Limb (tissue), 2 donors: ENCODE data around the gene LRP1-AS.

Experiments
- DNase-seq, 2 donors: peaks; one replicate each; pipeline ENCODE4 v3.0.0-alpha.2; 2016; ENCODE audit errors: extremely low spot score in 2 of 2

Gene LRP1-AS

DNA sequence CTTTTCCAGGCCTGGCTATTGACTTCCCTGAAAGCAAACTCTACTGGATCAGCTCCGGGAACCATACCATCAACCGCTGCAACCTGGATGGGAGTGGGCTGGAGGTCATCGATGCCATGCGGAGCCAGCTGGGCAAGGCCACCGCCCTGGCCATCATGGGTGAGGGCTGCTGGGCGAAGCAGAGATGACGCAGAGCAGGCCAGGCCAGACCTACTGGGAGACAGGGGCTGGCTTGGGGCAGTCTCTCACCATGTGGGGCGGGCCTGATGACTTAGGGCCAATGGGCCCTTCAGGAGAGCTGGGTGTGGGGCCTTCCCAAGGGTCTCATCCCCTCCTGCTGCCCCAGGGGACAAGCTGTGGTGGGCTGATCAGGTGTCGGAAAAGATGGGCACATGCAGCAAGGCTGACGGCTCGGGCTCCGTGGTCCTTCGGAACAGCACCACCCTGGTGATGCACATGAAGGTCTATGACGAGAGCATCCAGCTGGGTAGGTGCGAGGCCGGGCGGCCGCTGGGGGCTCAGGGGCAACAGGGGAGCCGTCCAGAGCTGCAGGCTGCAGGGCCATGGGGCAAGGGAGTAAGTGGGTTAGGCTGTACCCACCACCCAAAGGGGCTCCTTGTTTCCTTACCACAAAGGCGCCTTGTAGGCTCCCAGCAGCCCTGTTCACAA lies 33.0 kb upstream of the LRP1-AS start:
- DNase-seq: no peak

- DNase-seq: no peak
These were observed 32.1 kb upstream of the LRP1-AS start for GRCh38 chr12:57179331-57180086.

DNA sequence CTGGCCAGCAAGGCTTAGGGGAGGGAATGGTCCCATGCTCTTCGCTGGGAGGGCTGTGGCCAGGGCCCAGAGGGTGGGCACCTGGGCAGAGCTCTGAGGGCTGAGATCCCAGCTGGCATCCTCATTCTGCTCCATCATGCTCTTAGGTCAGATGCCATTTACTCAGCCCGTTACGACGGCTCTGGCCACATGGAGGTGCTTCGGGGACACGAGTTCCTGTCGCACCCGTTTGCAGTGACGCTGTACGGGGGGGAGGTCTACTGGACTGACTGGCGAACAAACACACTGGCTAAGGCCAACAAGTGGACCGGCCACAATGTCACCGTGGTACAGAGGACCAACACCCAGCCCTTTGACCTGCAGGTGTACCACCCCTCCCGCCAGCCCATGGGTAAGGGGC lies 30.8 kb upstream of the LRP1-AS start:
- no peak for DNase-seq

GRCh38 chr12:57177354-57177753 lies 29.9 kb upstream of the LRP1-AS start:
- no peak for DNase-seq

DNA sequence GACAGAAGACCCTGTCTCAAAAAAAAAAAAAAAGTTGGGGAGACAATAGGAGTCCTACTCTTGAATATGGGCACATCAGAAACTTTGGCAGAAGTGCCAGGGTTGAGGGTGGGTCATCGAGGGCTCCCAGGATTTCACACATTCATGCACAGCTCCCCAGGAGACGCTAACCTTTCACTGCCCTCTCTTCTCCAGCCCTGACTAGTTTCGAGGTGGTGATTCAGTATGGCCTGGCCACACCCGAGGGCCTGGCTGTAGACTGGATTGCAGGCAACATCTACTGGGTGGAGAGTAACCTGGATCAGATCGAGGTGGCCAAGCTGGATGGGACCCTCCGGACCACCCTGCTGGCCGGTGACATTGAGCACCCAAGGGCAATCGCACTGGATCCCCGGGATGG lies 29.4 kb upstream of the LRP1-AS start:
- DNase-seq: no peak

DNA sequence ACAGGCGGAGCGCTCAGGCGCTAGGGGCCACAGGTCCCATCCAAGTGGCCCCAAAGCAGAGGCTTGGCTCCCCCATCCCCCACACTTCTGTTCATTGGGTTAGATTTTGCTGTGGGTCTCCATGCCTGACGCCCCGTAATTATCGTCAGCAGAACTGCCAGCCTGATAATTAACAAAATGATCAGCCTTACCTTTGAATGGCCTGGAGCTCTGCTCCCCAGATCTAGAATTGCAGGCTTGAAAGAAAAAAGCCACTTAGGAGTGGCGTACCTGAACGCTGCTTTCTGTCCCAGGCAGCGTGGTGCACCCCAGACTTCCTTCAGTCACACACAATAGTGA lies 28.7 kb upstream of the LRP1-AS start:
- DNase-seq: no peak

- DNase-seq: peak in 1 of 2 donors; percentile 77
These were observed 28.2 kb upstream of the LRP1-AS start for GRCh38 chr12:57175428-57176138.

DNA sequence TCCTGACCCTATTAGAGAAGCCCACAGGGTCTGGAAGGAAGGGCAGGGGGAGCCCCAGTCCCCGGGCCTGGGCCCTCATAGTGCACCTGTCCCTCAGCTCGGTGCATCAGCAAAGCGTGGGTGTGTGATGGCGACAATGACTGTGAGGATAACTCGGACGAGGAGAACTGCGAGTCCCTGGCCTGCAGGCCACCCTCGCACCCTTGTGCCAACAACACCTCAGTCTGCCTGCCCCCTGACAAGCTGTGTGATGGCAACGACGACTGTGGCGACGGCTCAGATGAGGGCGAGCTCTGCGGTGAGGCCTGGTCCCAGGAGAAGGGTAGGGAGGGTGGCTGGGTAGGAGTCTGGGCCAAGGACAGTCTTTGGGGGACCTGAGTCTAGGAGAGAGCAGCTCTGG lies 26.3 kb upstream of the LRP1-AS start:
- no peak for DNase-seq

- no peak for DNase-seq
These were observed 25.7 kb upstream of the LRP1-AS start for GRCh38 chr12:57173089-57173488.

DNA sequence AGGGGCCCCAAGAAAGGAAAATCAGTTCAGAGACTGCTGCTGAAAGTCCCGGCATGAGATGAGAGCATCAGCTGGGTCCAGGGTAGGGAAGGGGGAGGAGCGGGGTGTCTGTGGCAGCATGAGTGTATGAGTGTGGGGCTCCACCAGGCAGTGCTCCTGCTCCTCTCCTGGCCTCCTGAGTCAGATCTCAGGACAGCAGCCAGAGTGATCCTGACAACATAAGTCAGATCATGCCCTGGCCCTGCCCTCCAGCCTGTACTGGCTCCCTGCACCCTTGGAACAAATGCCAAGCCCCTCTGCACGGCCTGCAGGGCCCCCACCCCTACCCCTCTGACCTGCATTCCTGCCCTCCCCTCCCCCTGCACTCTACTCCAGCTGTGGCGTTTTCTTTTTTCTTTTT lies 24.2 kb upstream of the LRP1-AS start:
- DNase-seq: no peak

- no peak for DNase-seq
These were observed 23.5 kb upstream of the LRP1-AS start for GRCh38 chr12:57170927-57171326.

DNA sequence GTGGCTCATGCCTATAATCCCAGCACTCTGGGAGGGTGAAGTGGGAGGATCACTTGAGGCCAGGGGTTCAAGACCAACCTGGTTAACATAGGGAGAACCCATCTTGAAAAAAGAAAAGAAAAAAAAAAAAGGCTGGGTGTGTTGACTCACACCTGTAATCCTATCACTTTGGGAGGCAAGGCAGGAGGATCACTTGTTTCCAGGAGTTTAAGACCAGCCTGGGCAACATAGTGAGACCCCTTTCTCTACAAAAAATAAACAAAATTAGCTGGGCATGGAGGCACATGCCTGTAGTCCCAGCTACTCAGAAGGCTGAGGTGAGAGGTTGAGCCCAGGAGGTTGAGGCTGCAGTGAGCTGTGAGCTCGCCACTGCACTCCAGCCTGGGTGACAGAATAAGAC lies 23.0 kb upstream of the LRP1-AS start:
- no peak for DNase-seq

DNA sequence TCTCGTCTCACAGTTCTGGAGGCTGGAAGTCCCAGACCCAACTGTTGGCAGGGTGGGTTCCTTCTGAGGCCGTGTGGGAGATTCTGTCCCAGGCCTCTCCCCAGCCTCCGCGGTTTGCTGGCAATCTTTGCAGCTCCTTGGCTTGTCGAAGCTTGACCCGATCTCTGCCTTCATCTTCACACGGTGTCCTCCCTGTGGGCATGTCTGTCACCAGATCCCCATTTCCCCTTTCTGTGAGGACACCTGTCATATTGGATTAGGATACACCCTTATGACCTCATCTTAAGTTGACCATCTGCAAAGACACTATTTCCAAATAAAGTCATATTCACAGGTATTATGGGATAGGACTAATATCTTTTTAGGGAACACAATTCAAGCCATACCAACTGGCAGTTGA lies 22.6 kb upstream of the LRP1-AS start:
- no peak for DNase-seq

DNA sequence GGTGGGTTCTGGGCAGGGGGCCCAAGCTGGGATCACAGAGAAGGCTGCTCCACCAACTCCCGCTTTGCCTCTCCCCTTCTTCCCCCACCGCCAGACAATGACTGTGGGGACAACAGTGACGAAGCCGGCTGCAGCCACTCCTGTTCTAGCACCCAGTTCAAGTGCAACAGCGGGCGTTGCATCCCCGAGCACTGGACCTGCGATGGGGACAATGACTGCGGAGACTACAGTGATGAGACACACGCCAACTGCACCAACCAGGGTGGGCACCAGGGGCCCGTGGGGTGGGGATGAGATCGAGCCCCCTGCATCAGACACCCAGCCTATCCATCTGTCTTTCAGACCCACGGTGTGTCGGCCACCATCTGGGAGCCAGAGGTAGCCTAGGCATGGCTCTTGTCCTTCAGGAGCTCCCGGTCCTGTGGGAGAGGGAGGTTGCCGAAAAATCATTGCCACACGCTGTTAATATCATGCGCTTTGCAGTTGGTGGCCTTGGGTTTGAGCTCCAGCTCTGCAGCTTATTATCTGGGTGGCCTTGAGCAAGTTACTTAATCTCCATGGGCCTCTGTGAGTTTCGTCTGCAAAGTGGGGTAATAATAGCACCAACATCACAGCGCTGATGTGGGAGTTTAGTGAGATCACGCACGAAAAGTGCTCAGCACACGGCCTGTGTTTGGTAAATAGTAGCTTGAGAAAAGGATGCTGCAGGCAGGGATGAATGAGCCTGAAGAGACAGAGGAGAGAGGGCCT lies 21.8 kb upstream of the LRP1-AS start:
- no peak for DNase-seq

DNA sequence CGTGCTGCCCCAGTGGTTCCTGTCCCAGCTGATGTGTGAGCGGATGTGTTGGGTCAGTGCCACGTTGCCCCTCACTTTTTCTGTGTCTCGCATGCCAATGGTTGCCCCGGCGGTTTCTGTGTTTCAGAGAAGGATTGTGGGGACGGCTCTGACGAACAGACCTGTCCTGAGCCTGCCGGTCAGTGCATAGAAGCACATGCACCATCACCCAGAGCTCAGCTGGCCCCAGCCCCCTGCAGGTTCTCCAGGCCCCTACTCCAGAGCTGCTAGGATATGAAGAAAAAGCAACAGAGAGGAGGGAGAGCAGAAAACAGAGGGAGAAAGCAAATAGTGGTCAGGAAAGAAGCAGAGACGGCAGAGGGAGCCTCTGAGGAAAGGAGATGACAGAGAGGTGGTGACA lies 20.6 kb upstream of the LRP1-AS start:
- DNase-seq: no peak

- DNase-seq: no peak
These were observed 19.6 kb upstream of the LRP1-AS start for GRCh38 chr12:57166971-57167371.

DNA sequence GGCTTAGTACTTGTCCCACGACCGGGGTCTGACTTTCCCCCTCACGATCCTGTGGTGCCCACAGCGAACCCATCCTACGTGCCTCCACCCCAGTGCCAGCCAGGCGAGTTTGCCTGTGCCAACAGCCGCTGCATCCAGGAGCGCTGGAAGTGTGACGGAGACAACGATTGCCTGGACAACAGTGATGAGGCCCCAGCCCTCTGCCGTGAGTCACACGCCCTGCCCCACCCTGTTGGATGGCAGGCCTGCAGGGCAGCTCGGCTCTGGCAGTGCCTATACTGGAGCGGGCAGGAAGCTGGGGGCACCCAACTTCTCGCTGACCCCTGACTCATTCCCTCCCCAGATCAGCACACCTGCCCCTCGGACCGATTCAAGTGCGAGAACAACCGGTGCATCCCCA lies 18.3 kb upstream of the LRP1-AS start:
- no peak for DNase-seq

DNA sequence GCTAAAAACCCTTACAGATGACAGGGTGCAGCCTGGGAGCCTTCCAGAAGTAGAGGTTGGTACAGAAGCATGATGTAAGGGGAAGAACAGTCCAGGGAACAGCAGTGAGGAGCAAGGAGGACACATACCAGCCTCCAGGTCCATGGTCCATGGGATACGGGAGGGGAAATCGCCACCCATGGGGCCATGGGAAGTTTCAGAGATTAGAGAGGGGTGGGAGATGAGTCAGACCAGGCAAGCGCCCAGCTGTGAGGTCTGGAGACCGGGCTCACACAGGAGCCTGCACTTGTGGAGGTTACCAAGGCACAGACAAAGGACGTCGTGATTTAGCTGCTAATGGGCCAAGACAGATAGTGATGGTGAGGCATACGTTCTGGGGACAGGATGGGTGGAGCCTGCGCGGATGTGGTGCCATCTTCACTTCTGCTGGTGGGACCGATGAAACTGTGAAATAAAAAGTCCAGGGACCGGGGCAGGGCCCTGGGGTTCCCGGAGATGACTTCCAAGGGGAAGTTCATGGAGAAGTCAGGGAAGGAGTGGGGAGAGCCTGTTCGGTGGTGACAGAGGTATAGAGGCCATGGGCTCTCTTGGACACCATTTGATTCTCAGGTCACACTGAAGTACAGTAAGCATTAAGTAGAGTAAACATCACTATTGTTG lies 17.7 kb upstream of the LRP1-AS start:
- no peak for DNase-seq

DNA sequence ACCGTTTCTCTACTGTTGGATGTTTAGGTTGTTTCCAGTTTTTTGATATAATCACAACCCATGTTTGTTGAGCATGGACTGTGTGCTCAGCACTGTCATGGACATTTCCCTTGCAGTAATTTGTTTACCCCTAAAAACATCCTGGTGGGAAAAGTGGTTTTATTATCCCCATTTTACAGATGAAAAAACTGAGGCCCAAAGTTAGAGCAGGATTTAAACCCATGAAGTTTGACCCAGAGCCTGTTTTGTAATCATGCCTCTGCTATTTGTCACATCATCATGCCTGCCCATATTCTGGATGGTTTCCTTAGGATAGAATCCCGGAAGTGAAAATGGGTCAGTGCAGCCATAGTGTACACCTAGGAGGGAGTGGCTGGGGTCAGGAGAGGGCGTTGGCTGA lies 17.0 kb upstream of the LRP1-AS start:
- no peak for DNase-seq

DNA sequence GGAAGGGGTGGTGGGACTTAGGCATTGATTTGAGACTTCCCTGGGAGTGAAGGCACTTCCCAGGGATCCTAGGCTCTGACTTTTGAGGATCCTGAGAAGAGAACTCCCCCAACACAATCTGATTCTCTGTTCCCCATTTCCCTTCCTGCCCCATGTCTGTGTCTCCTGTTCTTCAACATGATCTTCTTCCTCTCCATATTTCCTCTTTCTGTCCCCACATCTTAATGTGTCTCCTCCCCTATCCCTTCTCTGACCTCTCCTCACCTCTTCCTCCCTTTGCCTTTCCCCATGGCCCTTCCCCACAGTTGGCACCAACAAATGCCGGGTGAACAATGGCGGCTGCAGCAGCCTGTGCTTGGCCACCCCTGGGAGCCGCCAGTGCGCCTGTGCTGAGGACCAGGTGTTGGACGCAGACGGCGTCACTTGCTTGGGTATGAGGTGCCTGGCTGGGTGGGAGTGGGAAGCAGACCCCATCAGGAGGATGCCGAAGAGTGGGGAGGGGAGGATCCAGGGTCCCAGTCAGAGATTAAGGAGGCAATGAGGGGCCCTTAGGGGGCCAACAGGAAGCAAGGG lies 15.2 kb upstream of the LRP1-AS start:
- DNase-seq: no peak

GRCh38 chr12:57161491-57161890 lies 14.1 kb upstream of the LRP1-AS start:
- no peak for DNase-seq
